K562 (cell line): ENCODE measurements around the gene LPCAT3. TPM values are rescaled to one million over a fixed set of nuclear protein-coding genes. Genes with fewer than 3 reads are reported as not detected.

Source experiments
- CREB3 ChIP-seq: fragments of 450-650 bp; conservative IDR thresholded peaks from 2 replicates; pipeline ENCODE4 v1.6.1; 2016; ENCODE audit warnings: missing genetic modification characterization, low read depth, mild to moderate bottlenecking, missing compliant biosample characterization, moderate library complexity
- FUS ChIP-seq: fragments of 200-400 bp; formaldehyde crosslinking; optimal IDR thresholded peaks from 2 replicates; pipeline ENCODE3; 2017; ENCODE audit warnings: low read depth, low read length
- HMG20B ChIP-seq: fragments of 250-450 bp; sonication (Bioruptor Pico); IDR thresholded peaks from 2 replicates; pipeline ENCODE4 v1.5.0; 2021; ENCODE audit warnings: mild to moderate bottlenecking
- ILF3 ChIP-seq: fragments of 450-650 bp; IDR thresholded peaks from 2 replicates; pipeline ENCODE4 v1.6.1; 2018; ENCODE audit warnings: antibody characterized with exemption, mild to moderate bottlenecking, moderate library complexity, borderline replicate concordance
- KDM2B ChIP-seq: fragments of 250-450 bp; sonication (Bioruptor Pico); IDR thresholded peaks from 2 replicates; pipeline ENCODE4 v1.8.0; 2021; ENCODE audit warnings: mild to moderate bottlenecking, moderate library complexity
- KDM4B ChIP-seq, 2 experiments: fragments of 450-650 bp in 1 of 2; sonication (generic) in 1 of 2; IDR thresholded peaks; 2 replicates each; pipeline ENCODE4 v1.6.1; 2016 to 2017; ENCODE audit warnings: borderline replicate concordance in 2 of 2, antibody characterized with exemption in 1 of 2, low read depth in 1 of 2, mild to moderate bottlenecking in 1 of 2
- LARP7 ChIP-seq: fragments of 450-650 bp; IDR thresholded peaks from 2 replicates; pipeline ENCODE4 v1.6.1; 2016
- PCBP1 ChIP-seq: fragments of 200-400 bp; formaldehyde crosslinking; IDR thresholded peaks from 2 replicates; pipeline ENCODE4 v1.6.1; 2018; ENCODE audit warnings: mild to moderate bottlenecking, low read depth, low read length; ENCODE audit not compliant: poor library complexity, severe bottlenecking
- PRMT5 ChIP-seq: sonication (generic); formaldehyde crosslinking; IDR thresholded peaks from 2 replicates; pipeline ENCODE4 v1.5.0; 2020; ENCODE audit warnings: missing genetic modification reagents
- RCOR1 ChIP-seq, 2 experiments: IDR thresholded peaks; 2 replicates each; pipeline ENCODE4 v1.6.1; 2012; ENCODE audit warnings: low read depth in 2 of 2, low read length in 2 of 2, borderline replicate concordance in 1 of 2, improper control_type of control experiment in 1 of 2
- REST ChIP-seq, 2 experiments: fragments of 450-650 bp; formaldehyde crosslinking in 1 of 2; IDR thresholded peaks; 2 replicates each; pipeline versions ENCODE4 v1.4.0 to v1.6.1; 2014 to 2020; ENCODE audit warnings: mild to moderate bottlenecking in 2 of 2, borderline replicate concordance in 1 of 2, low read depth in 1 of 2
- ZNF75A ChIP-seq: fragments of 450-650 bp; formaldehyde crosslinking; IDR thresholded peaks from 2 replicates; pipeline ENCODE4 v1.4.0; 2020; ENCODE audit warnings: mild to moderate bottlenecking
- polyA plus RNA-seq, 8 experiments: library from polyadenylated mRNA; depleted of rRNA in 4 of 8; stranded (reverse) in 5 of 8; unstranded in 3 of 8; fragments of >200 nt; fragmentation: Nextera tagmentation in 2 of 8; fragmentation: Illumina TruSeq in 1 of 8; extraction: Ambion mirVana in 2 of 8; extraction: Trizol in 1 of 8; gene quantifications; 2 replicates each; pipeline versions ENCODE4 v1.2.1 to v1.2.3, GENCODE V29; 2011 to 2014; ENCODE audit warnings: inconsistent platforms in 1 of 8, missing spikeins in 1 of 8
- total RNA-seq, 7 experiments: library from RNA; depleted of rRNA in 6 of 7; stranded (reverse); fragments of >200 nt in 6 of 7; fragmentation: Illumina TruSeq in 2 of 7; extraction: Trizol in 2 of 7; gene quantifications; 2 replicates each; pipeline versions ENCODE4 v1.2.1 to v1.2.3, GENCODE V29; 2011 to 2021; ENCODE audit warnings: low replicate concordance in 1 of 7

Gene LPCAT3
- total and polyA plus RNA-seq, 9 of the 15 experiments (the other 6 are each of a cell fraction or from before 2014, with no cell fraction given), result 4.9 to 52.5 (median 25.3) TPM

GRCh38 chr12:6970096-6970527 lies 48.2 kb downstream of the LPCAT3 start (continued):
- TF ChIP-seq REST (IDR thresholded peaks at IDR 0.05; ENCODE audit: borderline replicate concordance), result no peak
- TF ChIP-seq REST (CRISPR knock-in tag; IDR thresholded peaks at IDR 0.05; ENCODE audit: low read depth), result no peak
- no peak for TF ChIP-seq LARP7
- TF ChIP-seq FUS, result no peak
- no peak for TF ChIP-seq ZNF75A (CRISPR knock-in tag)
- TF ChIP-seq PRMT5 (CRISPR knock-in tag), result 0 out of 2 replicates have a peak, but pooled peaks have one; percentile 11
- TF ChIP-seq RCOR1 (IDR thresholded peaks at IDR 0.05; ENCODE audit: borderline replicate concordance in 1 of 2, low read depth in 2 of 2, low read length in 2 of 2), result no peak
- no peak for TF ChIP-seq KDM4B (IDR thresholded peaks at IDR 0.05; ENCODE audit: borderline replicate concordance in 2 of 2, low read depth in 1 of 2)
- TF ChIP-seq HMG20B (CRISPR knock-in tag), result no peak
- no peak for TF ChIP-seq KDM2B (CRISPR knock-in tag)
- TF ChIP-seq PCBP1, result peak; percentile 82
- TF ChIP-seq ILF3, result no peak
- no peak for TF ChIP-seq CREB3 (tag)
